HG03135 (cell line): ENCODE data around the gene FANCG.
A peak's percentile ranks its signal among the peaks of the same experiment; 100 is the strongest.

ENCODE experiments used
- ATAC-seq: cut with Tn5 transposase; IDR thresholded peaks from one replicate; pipeline ENCODE4 v1.9.1; 2021; ENCODE audit warnings: mild to moderate bottlenecking, moderate library complexity; ENCODE audit not compliant: unreplicated experiment

Gene FANCG

GRCh38 chr9:35104586-35104985 is 24.8 kb upstream of the FANCG start:
- no peak for ATAC-seq

DNA sequence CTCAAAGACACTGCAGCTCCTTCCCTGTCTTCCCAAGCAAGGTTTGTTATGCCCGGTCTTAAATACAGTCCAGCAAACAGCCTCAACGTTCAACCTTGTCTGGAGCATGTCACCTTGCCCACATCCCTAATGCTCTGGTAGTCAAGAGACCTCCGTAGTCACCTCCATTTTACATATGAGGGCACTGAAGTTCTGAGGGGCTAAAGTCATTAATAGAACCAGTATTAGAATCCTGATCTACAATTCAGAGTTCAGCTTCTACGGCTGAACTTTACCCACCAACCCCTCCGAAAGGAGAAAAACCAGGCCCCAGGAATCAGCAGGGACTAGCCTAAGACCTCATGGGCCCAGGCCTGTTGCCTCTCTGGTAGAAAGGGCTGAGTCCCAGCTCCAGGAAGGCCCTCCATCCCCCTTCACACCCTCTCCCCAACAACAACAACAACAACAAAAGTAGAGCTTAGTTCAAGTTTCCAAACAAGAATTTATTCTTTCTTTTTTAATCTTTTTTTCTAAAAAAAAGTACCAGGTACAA is 24.0 kb upstream of the FANCG start:
- ATAC-seq = no peak

GRCh38 chr9:35102769-35103659 is 23.3 kb upstream of the FANCG start, which contains the start of gene STOML2:
Gene STOML2, minus strand, starts transcription at chr9:35103131. Its CDS starts 37 bp downstream, at chr9:35103094.
- peak; percentile 89 for ATAC-seq

DNA sequence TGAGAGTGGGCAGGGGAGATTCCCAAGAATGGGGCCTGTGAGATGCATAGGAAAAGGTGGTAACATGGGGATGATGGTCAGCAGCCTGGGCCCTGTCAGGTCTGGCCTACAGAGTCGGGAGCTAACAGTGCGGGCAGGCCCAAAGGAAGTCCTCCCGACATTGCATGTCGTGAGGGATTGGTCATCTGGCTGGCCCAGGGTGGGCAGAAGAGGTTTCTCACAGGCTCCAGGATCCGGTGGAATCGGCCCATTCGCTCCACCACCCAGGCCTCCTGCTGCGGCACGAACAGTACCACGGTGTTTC is 22.7 kb upstream of the FANCG start:
- ATAC-seq = peak; percentile 3

DNA sequence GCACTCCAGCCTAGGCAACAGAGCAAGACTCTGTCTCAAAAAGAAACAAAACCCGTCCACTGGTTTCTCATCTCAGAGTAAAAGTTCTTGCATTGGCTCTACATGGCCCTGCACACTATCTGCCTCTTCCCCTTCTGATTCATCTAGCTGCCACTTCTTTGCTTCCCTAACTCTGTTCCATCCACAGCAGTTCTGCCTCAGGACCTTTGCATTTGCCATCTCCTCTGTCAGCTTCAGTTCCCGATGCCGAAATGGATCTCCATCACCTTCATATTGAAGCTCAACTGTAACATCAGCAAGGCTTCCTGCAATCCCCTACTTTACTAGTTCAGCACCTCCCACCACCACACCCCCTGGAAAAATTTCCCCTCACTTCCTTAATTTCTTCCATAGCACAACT is 17.8 kb upstream of the FANCG start:
- no peak for ATAC-seq

GRCh38 chr9:35096035-35096849 is 16.5 kb upstream of the FANCG start, which contains the start of gene PIGO:
Gene PIGO, minus strand, starts transcription at chr9:35096591. Its CDS starts 1,026 bp downstream, at chr9:35095565.
- ATAC-seq = peak; percentile 82

DNA sequence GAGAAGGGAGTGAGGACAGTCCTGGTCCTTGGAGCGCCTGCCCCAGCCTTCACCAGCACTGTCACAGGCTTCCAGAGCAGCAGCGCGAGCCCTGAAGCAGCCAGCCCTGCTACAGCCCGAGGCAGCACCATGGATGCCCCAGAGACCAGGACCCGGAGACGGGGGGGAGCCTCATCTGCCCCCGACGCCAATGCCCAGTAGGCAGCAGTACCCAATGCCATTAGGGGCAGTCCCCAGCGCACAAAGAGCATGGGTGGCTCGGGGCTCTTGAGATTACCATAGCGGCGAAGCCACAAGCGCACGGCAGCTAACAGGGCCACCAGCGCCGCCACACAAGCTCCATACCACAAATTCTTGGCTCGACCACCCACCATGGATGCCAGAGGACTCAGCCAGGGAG is 11.8 kb upstream of the FANCG start:
- ATAC-seq = no peak

GRCh38 chr9:35089434-35089833 is 9.7 kb upstream of the FANCG start:
- ATAC-seq = no peak

DNA sequence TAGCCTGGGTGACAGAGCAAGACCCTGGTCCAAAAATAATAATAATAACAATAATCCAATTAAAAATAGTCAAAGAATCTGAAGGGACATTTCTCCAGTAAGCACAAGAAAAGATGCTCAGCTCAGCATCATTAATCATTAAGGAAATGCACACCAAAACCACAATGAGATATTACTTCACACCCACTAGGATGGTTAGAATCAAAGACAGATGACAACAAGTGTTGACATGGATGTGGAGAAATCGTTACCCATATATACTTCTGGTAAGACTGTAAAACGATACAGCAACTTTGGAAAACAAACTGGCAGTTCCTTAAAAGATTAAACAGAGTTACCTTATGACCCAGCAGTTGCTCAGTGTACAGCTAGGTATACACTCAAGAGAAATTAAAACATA is 5.3 kb upstream of the FANCG start:
- ATAC-seq = no peak

DNA sequence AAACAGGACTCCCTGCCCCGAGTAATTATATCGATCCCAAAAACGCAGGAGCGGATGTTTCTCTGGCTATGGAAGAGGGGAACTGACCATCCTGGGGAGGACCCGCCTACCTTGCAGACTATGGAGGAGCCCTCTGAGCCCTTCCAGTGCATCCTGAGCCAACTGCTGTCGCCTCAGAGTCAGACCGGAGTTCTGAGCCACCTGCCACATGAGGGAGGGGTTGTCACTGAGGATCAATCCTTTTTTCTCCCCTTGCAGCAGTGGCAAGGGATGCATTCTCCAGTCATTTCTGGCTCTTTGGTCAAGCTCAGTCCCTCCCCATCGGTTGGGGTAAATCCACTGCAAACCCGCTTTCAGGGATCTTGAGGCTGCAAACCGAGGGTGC is 709 bp downstream of the FANCG start:
- no peak for ATAC-seq

DNA sequence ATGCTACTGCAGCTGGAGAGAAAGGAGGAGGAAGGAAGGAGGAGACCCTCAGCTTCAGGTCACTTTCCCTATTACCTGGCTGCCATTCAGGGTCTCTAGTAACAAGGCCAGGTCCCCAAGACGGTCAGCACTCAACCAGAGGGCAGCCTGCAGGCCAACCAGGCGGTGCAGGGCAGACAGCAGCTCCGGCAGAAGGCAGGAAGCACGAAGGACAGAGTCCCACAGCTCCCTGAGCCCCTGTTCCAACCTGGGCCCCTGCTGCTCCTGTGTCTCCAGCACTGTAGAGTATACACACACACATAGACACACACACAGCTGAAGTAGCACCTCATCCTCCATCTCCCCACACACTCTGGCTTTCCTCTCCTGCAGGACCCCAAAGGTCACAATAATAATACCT is 1.7 kb downstream of the FANCG start:
- ATAC-seq = no peak

- ATAC-seq = no peak
Measured at GRCh38 chr9:35076848-35077247, 2.9 kb downstream of the FANCG start.

DNA sequence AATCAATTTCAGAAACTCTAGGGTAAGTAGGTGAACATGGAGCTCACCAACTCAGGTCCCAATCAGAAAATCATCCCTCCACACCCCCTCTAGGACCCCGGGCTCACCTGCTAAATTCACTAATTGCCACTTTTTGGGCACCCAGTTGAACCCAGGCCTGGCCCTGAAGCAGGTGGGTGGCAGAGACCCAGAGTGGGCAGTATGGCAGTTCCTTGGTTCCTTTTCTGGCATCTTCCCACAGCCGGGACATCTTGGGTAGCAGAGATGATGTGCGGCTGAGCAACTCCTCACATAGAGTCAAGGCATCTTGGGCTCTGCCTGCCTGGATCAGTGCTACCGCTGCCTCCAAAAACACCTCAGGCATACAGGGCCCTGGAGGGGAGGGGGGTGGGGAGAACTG is 4.4 kb downstream of the FANCG start:
- ATAC-seq = no peak

GRCh38 chr9:35074791-35075190 is 5.0 kb downstream of the FANCG start:
- ATAC-seq = no peak

DNA sequence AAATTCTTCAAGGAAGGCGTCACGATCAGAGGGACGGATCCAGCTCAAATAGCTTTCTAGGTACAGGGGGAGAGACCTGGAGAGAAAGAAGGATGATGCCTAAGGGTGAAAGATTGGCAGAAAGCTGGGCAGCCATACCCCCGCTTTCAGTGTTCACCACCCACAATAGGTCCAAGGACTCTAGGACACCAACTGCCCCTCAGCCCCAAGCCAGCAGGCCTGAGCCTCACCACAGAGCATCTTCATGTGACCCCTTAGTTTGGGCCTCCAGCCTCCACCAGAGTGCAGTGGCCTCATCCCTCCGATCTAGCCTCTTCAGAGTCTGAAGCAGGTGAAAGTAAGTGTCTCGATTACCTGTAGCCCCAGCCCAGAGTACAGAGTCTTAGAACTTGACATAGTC is 5.6 kb downstream of the FANCG start:
- ATAC-seq = no peak

DNA sequence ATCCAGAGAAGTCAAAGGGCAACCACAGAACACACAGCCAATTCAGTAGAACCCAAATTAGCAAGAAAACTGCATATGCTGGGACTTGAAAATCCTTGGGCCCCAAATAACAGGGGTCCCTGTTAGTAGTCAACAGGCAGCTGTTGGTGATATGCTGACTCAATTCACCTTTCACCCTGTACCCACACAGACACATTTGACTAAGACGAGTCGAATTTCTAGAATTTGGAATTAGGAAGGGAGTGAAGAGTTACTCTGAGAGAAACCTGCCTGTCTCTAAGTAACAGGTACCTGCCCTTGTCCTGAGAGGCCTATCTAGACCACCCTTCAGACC is 6.5 kb downstream of the FANCG start:
- ATAC-seq = no peak

DNA sequence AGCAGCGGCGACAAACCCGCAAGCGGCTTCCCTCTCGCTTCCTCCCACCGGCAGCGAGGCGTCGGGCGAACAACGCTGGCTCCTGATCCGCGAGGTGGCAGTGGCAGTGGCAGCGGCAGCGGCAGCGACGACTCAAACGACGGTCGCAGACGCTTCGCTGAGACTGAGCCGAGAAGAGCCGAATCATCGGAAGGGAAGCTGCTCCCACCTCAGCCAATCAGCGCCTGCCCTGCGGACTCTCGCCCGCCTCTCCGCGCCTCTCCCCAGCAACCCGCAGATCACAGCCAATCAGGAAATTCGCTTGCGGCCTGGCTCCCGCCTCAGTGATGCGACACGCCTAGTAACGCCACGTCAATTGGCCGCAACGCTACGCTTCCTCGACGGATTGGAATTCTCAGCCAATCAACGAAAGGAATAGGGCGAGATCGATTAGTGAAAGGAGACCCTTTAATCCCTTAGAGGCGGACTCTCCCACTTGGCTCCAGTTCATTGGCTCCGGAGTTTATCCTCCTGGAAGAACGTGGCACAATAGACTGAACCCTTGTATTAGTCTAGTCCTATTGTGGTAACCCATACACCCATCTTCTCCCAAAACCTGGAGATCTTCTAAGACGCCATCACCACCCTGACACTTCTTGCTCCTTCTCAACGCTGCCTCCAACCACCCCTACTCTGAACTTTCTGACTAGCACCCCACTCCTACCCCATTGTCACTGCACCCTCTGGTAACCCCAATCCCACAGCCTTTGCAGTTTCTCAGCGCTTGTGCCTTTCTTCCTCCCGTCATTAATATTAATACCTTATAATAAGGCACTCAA is 7.1 kb downstream of the FANCG start, which contains the start of gene VCP:
VCP (minus strand) TSS at position 165 of the 818 bp plus-strand sequence. CDS start 272 bp downstream, outside the sequence.
- peak; percentile 83 for ATAC-seq

DNA sequence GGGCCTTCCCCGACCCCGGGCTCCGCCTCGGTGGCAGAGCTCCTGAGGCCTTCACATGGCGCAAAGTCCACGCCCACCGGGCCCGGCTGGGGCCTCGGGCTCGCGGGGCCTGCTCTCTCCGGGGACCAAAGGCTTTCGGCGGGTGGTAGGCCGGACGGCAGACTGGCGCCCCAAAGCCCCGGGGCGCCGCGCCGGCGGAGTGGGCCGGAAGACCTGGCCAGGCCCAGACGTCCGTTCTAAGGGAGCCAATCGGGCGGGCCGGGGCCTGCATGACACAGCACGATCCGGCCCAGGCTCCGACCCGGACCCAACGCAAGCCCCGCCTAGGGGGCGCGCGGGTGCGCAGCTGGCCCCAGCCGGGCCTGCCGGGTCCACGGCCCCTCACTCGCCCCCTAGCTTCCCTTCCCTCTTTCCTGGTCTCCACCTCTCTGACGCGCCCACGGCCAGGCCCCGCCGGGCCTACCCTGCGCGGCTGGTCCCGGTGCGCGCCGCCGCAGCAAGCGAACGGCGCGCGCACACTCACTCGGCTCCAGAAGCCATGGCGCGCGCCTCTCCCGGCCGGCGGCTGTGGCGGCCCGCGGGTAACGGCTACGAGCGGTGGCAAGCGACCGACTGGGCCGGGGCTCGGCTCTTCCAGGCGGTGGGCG is 7.8 kb downstream of the FANCG start:
- peak; percentile 63 for ATAC-seq

- ATAC-seq = no peak
Measured at GRCh38 chr9:35070823-35071813, 8.6 kb downstream of the FANCG start.
